ENCODE results near the gene CLASP1.
"Not testable (repeated sequence)": the region's sequence is repeated elsewhere in the genome, so short reads cannot be mapped to it uniquely, and the experiment has no call there.

Gene CLASP1

GRCh38 chr2:121613152-121613551 lies 36.1 kb downstream of the CLASP1 start:
- no peak for DNase-seq

GRCh38 chr2:121611730-121612705 lies 37.2 kb downstream of the CLASP1 start:
- DNase-seq: peak; percentile 4

DNA sequence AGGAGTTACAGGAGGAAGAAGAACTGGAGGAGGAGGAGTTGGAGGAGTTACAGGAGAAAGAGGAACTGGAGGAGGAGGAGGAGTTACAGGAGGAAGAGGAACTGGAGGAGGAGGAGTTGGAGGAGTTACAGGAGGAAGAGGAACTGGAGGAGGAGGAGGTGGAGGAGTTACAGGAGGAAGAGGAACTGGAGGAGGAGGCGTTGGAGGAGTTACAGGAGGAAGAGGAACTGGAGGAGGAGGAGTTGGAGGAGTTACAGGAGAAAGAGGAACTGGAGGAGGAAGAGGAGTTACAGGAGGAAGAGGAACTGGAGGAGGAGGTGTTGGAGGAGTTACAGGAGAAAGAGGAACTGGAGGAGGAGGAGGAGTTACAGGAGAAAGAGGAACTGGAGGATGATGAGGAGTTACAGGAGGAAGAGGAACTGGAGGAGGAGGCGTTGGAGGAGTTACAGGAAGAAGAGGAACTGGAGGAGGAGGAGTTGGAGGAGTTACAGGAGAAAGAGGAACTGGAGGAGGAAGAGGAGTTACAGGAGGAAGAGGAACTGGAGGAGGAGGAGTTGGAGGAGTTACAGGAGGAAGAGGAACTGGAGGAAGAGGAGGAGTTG lies 38.1 kb downstream of the CLASP1 start:
- DNase-seq: not testable (repeated sequence)

DNA sequence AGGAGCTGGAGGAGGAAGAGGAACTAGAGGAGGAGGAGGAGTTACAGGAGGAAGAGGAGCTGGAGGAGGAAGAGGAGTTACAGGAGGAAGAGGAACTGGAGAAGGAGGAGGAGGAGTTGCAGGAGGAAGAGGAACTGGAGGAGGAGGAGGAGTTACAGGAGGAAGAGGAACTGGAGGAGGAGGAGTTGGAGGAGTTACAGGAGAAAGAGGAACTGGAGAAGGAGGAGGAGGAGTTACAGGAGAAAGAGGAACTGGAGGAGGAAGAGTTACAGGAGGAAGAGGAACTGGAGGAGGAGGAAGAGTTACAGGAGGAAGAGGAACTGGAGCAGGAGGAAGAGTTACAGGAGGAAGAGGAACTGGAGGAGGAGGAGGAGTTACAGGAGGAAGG lies 38.8 kb downstream of the CLASP1 start:
- DNase-seq: not testable (repeated sequence)

DNA sequence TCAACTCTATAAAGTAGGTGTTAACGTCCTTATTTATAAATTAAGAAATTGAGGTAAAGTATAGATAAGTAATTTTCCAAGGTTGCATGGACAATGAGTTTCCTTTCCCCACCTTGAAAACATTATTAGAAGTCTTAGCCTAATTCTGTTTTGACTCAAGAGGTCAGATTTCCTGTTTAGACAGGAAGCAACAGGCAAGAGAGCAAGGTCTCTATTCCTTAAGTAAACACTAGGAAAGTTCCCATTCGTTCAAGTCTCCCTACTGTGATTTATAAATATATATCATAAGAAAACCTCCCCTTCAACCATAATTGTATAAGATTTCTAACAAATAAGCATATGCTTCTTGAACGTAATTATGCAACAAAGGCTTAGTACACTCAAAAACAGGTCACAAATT lies 40.3 kb downstream of the CLASP1 start:
- no peak for DNase-seq

- no peak for DNase-seq
Measured at GRCh38 chr2:121608367-121608766, 40.9 kb downstream of the CLASP1 start.

DNA sequence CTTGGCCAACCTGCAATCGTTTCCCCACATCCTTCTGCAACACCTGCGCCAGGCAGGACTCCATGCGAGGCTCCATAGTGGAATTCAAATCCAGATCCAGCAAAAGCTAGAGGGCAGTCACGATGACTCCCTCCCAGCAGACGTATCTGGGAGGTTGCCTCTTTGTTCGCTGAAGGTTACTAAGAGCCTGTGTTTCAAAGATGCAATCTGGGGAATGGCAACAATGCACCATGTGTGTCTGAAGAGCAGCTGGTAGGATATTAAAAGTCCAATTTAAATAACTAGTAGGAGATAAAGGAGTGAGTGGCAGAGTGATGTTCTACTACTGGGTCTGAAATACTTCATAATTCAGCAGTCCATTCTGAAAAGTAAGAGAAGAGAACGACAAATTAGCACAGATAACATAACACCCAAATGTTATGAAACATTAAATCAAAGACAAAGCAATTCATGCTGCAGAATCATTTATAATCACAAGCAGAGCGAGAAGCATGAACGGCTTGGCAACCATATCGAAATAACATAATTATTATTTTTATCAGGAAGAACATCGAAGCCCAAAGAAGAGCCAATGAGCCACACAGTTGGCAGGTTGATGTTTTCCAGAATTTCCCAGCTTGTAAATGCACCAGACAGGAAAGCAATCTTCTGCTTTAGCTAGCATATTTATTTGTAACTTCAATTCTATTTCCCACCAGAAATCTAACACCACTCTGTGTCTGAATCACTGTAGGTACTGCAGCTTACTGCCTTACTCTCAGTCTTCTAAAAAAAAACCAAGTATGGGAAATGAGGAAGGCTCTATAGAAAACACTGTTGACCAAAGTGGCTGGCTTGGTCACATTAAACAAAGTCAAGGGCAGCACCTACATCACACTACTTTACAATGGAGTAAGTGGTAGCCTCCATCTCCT lies 43.2 kb downstream of the CLASP1 start:
- DNase-seq: no peak

DNA sequence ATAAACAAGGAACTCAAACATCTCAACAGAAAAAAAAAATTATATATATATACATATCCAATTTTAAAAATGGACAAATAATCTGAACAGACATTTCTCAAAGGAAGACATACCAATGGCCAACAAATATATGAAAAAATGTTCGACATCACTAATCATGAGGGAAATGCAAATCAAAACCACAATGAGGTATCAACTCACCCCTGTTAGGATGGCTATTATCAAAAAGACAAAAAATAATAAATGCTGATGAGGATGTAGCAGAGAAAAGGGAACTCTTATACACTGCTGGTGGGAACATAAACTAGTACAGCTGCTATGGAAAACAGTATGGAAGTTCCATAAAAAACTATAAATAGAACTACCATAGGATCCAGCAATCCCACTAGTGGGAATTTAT lies 46.1 kb downstream of the CLASP1 start:
- no peak for DNase-seq

GRCh38 chr2:121599963-121600651 lies 49.2 kb downstream of the CLASP1 start:
- no peak for DNase-seq

GRCh38 chr2:121598087-121598486 lies 51.2 kb downstream of the CLASP1 start:
- no peak for DNase-seq

DNA sequence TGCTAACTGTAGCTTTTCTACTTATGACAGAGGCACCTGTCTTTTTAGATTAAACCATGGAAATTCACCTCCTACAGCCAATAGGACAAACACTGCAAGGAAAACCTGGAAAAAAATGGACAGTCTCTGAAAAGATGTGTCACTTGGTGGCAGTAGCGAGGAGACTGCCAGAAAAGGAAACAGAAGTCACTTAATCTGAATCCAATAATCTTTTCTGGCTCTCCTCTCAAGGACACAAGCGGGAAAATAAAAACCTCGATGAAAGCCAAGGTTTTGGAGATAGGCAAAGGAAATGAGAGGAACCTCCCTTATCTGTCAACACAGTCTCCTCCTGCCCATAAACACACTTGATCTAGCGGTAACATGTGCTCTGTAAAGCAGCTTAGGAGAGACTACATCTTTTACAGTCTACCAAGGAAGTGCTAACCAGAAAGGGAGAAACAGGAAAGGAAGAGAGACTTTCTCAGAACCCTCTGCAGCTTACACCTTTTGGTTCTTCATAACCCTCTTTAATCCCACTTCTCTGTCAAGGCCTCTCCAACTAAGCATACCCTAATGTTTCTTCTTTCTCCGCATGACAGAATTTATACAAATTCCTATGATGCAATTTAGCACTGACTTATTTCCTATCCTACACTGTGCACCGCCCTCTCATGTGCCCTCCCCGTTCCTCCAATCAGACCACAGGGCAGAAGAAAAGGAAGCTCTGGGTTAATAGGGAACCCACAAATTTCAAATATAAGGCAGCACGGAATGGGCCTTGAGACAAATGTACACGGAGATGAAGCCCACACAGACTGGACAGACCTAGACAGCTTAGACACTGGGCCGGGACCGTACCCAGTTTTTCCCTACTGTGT lies 52.8 kb downstream of the CLASP1 start:
- DNase-seq: no peak

- DNase-seq: no peak
Measured at GRCh38 chr2:121595012-121595891, 54.0 kb downstream of the CLASP1 start.

- no peak for DNase-seq
Measured at GRCh38 chr2:121591199-121591598, 58.1 kb downstream of the CLASP1 start.

DNA sequence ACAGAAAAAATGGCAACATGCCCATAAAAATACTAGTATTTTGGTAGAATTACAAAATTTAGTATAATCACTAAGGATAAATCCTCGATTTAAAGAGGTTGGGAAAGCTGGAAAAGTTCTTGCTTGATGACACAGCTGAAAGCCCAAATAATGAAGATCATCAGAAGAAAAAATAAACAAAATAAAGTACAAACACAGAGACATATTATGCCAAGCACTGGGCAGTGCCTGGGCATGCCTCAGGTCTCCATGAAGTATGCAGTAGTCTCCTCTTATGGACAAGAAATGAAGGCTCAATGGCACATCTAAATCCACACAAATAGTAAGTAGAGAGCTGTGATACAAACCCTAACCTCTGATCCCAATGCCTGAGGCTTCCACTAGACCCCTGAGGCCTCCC lies 60.9 kb downstream of the CLASP1 start:
- DNase-seq: no peak

- no peak for DNase-seq
Measured at GRCh38 chr2:121587131-121587530, 62.1 kb downstream of the CLASP1 start.

DNA sequence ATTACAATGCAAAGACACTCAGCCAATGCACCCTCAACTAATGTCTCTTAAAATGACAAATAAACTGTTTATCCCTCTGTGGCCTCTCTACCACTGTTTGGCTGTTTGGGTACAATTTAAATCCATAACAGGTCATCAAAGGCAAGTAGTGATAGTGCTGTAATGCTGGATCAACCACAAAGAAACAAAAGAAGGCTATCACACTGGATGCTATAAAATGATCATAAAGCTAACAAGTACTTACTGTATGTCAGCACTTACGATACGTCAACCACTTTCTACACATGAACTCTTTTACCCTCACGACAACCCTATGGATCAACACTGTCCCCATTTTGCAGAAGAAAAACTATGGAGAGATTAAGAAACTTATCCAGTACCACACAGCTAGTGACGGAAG lies 64.5 kb downstream of the CLASP1 start:
- DNase-seq: no peak

- no peak for DNase-seq
Measured at GRCh38 chr2:121583555-121583954, 65.7 kb downstream of the CLASP1 start.

DNA sequence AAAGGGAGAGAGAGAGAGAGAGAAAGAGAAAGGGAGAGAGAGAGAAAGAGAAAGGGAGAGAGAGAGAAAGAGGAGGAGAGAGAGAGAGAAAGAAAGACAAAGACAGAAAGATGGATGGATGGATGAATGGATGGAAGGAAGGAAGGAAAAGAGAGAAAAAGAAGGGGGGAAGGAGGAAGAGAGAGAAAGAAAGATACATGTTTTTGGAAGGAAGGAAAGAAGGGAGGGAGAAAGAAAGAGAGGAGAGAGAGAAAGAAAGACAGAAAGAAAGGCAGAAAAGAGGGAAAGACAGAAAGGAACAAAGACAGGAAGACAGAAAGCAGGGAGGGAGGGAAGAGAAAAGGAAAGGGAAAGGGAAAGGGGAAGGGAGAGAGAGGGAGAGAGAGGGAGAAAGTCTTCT lies 67.0 kb downstream of the CLASP1 start:
- DNase-seq: no peak

- no peak for DNase-seq
Measured at GRCh38 chr2:121579309-121579708, 70.0 kb downstream of the CLASP1 start.

GRCh38 chr2:121577381-121577780 lies 71.9 kb downstream of the CLASP1 start:
- DNase-seq: no peak

- no peak for DNase-seq
Measured at GRCh38 chr2:121576263-121576662, 73.0 kb downstream of the CLASP1 start.

All from RPMI8226 (cell line).